GM18951 (cell line): Measurements from ENCODE around the gene DOCK8.

Source experiments
- POLR2A ChIP-seq: IDR thresholded peaks from 4 replicates; pipeline ENCODE4 v1.6.1; 2011; ENCODE audit warnings: mild to moderate bottlenecking; ENCODE audit not compliant: insufficient read length, insufficient read depth; ENCODE audit errors: extremely low read depth
- in situ Hi-C: fragments of 300-500 bp; cut with MboI; formaldehyde crosslinking; loops from one replicate; pipeline ENCODE4 v1.12.0; 2022; ENCODE audit warnings: low sequenced_read_pairs, mixed read lengths, inconsistent platforms; ENCODE audit not compliant: unreplicated experiment

DOCK8 gene

GRCh38 chr9:295576-295975 lies 80.9 kb downstream of the DOCK8 start:
- no peak for TF ChIP-seq POLR2A
- in situ Hi-C loops = no loop called here

GRCh38 chr9:296411-296810 lies 81.7 kb downstream of the DOCK8 start:
- TF ChIP-seq POLR2A = no peak

GRCh38 chr9:297104-297972 lies 82.7 kb downstream of the DOCK8 start:
- in situ Hi-C loops = no loop called here
- no peak for TF ChIP-seq POLR2A

More at GRCh38 chr9:296411-296810, 81.7 kb downstream of the DOCK8 start:
- in situ Hi-C loops = no loop called here

- in situ Hi-C loops = no loop called here
- TF ChIP-seq POLR2A = no peak
Measured at GRCh38 chr9:303502-303901, 88.8 kb downstream of the DOCK8 start.

GRCh38 chr9:304106-304505 lies 89.4 kb downstream of the DOCK8 start:
- in situ Hi-C loops = no loop called here
- no peak for TF ChIP-seq POLR2A

- TF ChIP-seq POLR2A = no peak
- in situ Hi-C loops = no loop called here
Measured at GRCh38 chr9:304519-305185, 90.0 kb downstream of the DOCK8 start.

GRCh38 chr9:306907-307306 lies 92.2 kb downstream of the DOCK8 start:
- no peak for TF ChIP-seq POLR2A
- in situ Hi-C loops = no loop called here

GRCh38 chr9:311841-312240 lies 97.2 kb downstream of the DOCK8 start:
- in situ Hi-C loops = no loop called here

GRCh38 chr9:312596-313320 lies 98.1 kb downstream of the DOCK8 start:
- in situ Hi-C loops = no loop called here
- no peak for TF ChIP-seq POLR2A

More at GRCh38 chr9:311841-312240, 97.2 kb downstream of the DOCK8 start:
- no peak for TF ChIP-seq POLR2A

GRCh38 chr9:316382-316965 lies 101.8 kb downstream of the DOCK8 start:
- in situ Hi-C loops = no loop called here
- no peak for TF ChIP-seq POLR2A

- TF ChIP-seq POLR2A = no peak
- in situ Hi-C loops = no loop called here
Measured at GRCh38 chr9:318646-319045, 104.0 kb downstream of the DOCK8 start.

GRCh38 chr9:324971-325370 lies 110.3 kb downstream of the DOCK8 start:
- in situ Hi-C loops = no loop called here
- no peak for TF ChIP-seq POLR2A

- TF ChIP-seq POLR2A = no peak
- in situ Hi-C loops = no loop called here
Measured at GRCh38 chr9:326667-327066, 112.0 kb downstream of the DOCK8 start.
